GM12801 (cell line): ENCODE results near the gene IRF8.

ENCODE experiments used
- TF ChIP-seq, protein P1 (sequence below): IDR thresholded peaks from one replicate; pipeline ENCODE4 v1.5.1; 2011; ENCODE audit warnings: control low read depth; ENCODE audit not compliant: insufficient read length; ENCODE audit errors: extremely low read depth

IRF8 gene

DNA sequence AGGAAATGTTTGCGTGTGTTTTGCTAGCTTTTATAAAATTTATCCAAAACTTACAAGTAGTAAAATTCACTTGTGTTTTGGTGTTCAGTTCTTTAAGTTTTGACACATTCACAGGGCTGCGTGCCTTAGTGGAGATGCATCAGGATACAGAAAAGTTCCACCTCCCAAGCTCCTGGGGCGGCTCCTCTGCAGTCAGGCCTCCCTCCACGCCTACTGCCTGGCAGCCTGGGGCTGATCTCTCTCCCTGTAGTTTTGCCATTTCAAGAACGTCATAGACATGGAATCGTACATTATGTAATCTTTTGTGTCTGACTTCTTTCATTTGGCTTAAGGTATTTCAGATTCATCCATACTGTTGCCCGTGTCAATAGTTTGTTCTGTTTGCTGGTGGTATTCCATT lies 27.2 kb upstream of the IRF8 start:
- TF ChIP-seq, protein P1, sequence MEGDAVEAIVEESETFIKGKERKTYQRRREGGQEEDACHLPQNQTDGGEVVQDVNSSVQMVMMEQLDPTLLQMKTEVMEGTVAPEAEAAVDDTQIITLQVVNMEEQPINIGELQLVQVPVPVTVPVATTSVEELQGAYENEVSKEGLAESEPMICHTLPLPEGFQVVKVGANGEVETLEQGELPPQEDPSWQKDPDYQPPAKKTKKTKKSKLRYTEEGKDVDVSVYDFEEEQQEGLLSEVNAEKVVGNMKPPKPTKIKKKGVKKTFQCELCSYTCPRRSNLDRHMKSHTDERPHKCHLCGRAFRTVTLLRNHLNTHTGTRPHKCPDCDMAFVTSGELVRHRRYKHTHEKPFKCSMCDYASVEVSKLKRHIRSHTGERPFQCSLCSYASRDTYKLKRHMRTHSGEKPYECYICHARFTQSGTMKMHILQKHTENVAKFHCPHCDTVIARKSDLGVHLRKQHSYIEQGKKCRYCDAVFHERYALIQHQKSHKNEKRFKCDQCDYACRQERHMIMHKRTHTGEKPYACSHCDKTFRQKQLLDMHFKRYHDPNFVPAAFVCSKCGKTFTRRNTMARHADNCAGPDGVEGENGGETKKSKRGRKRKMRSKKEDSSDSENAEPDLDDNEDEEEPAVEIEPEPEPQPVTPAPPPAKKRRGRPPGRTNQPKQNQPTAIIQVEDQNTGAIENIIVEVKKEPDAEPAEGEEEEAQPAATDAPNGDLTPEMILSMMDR = no peak

DNA sequence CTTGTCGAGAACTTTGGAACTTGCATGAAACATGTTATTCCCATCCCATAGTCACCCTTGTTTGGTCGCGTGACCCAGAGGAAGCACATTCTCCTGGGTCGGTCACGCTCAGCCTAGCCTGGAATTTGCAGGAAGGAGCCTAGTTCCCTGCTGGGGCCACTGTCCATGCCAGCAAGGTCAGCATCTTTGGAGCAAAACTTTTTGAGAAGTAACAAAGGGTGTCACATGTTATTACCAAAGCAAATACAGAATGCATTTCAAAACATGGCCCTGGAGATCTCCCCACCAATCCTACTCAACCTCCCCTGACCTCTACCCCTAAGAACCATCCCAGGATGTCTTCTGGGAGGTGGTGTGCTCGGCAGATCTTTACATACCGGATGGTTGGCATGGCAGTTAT lies 26.2 kb upstream of the IRF8 start:
- TF ChIP-seq, protein P1 = no peak

DNA sequence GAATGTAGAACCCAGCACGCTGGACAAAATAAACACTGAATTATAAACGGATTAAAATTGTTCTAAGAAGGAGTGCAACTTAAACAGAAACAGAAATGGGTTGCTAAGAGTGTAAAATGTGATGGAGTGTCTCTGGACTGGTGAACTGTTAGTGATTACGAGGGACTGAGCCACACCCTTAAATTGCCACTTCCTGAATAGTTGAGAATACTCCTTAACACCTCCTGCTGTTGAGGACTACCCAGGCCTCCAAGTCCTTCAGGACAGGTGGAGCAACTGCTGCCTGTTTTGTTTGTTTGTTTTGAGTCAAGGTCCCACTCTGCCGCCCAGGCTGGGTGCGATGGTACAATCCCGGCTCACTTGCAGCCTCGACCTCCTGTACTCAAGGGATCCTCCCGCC lies 25.8 kb upstream of the IRF8 start:
- TF ChIP-seq, protein P1 = no peak

DNA sequence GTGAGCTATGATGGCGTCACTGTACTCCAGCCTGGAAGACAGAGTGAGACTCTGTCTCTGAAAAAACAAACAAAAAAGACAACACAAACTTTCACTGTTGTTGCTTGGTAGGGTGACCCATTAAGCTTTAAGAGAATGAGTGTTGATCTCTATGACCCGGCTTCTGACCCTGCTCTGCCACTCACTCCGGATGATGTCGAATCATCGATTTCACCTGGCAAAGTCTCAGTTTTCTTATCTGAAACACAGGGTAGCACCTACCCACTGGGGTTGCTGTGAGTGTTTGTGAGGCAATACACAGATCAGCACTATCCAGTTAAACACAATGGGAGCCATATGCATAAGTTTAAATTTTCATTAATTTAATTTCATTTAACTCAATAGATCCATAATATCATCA lies 20.6 kb upstream of the IRF8 start:
- TF ChIP-seq, protein P1 = no peak

DNA sequence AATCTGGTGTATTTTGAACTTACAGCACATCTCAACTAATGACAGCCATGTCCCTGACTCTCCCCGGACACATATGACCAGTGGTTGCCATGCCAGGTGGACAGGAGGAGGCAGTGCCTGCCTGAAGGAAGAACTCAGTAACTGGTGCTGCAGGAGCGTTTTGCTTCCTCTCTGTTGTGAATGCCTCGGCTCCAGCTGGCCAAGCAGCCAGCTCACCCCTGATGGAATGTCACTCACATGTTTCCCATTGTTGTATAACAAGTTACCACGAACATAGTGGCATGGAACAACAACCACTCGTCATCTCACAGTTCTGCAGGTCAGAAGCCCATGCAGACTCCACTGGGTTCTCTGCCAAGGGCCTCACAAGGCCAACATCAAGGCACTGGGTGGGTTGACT lies 20.1 kb upstream of the IRF8 start:
- TF ChIP-seq, protein P1 = no peak

DNA sequence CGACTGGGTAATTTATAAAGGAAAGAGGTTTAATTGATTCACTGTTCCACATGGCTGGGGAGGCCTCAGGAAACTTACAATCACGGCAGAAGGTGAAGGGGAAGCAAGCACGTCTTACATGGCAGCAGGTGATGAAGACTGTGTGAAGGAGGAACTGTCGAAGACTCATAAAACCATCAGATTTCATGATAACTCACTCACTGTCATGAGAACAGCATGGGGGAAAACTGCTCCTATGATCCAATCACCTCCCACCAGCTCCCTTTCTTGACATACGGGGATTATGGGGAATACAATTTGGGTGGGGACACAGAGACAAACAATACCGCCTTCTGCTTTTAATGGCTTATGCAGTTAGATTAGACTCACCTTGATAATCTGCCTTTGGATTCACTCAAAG lies 19.4 kb upstream of the IRF8 start:
- TF ChIP-seq, protein P1 = no peak

DNA sequence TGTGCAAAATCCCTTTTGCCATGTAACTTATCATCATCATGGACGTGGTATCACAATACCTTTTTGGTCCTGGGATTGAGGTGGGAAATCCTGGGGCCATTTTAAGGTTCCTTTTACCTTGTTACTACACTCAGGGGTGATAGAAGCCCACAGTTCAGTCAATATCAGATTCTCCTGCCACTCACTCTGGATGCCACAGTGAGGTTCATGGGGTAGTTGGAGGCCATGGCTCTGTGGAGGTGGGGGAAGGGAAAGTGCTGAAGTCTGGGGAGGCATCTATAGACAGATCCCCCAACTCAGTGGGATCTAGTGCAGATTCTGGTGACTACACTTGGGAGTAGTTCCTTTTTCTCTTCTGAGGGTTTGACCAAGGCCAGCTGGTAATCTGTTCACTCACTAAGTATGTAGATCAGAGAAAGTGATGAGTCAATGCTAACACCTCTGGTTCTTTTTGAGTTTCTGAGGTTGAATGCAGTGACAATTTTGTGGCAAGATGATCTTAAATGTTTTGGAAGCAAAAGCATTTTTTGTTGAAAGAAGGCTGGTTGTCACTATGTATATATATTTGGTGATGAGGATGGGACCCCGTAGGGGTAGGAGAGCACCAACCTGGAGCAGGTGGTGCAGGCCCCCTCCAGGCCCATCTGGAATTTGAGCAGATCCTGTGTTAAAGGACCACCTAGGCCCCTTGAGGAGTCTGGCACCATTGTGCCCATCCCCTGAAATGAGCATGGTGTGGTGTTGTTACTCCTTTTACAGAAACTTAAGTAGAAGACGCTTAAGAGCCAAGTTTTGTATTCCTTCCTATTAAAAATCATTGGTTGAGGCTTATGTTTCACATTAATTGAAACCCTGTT lies 18.8 kb upstream of the IRF8 start:
- TF ChIP-seq, protein P1 = no peak

DNA sequence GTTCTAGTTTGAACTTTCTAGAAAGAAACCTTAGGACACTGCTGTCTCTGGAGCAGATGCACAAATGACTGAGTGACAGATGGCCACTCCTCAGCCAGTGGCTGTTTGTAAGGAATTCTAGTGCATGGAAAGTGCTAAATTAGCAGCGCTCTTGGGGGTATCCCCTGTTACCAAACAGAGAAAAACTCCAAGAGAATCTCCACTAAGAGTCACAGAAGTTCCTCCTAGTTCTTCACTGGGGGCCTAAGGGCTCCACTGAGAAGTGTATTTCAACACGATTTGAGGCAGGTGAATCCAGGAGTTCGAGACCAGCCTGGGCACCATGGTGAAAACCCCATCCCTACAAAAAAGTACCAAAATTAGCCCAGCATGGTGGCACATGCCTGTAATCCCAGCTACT lies 18.1 kb upstream of the IRF8 start:
- TF ChIP-seq, protein P1 = no peak
